GM12878 (cell line): Measurements from ENCODE around the gene FCER2. TPM values are rescaled to one million over a fixed set of nuclear protein-coding genes. Genes with fewer than 3 reads are reported as not detected.

ENCODE experiments used
- CBX3 ChIP-seq: fragments of 200-600 bp; sonication (generic); IDR thresholded peaks from 2 replicates; pipeline ENCODE4 v1.6.1; 2016; ENCODE audit warnings: low read depth, borderline replicate concordance
- ETV6 ChIP-seq, 2 experiments: fragments of 450-650 bp in 1 of 2; IDR thresholded peaks in 1 of 2; conservative IDR thresholded peaks in 1 of 2; 2 replicates each; pipeline ENCODE4 v1.6.1; 2014; ENCODE audit warnings: antibody characterized with exemption in 1 of 2, borderline replicate concordance in 1 of 2, low read depth in 1 of 2, mild to moderate bottlenecking in 1 of 2, moderate library complexity in 1 of 2
- NBN ChIP-seq: fragments of 450-650 bp; IDR thresholded peaks from 2 replicates; pipeline ENCODE4 v1.6.1; 2016
- SPI1 ChIP-seq: IDR thresholded peaks from 2 replicates; pipeline ENCODE4 v1.6.1; 2011; ENCODE audit warnings: low read depth, mild to moderate bottlenecking, low read length, moderate library complexity, borderline replicate concordance; ENCODE audit not compliant: insufficient read depth
- TARDBP ChIP-seq: IDR thresholded peaks from 2 replicates; pipeline ENCODE4 v1.6.1; 2016; ENCODE audit warnings: borderline replicate concordance
- TCF3 ChIP-seq: IDR thresholded peaks from 2 replicates; pipeline ENCODE4 v1.6.1; 2012; ENCODE audit warnings: low read depth, mild to moderate bottlenecking, low read length, borderline replicate concordance; ENCODE audit not compliant: insufficient read depth
- YY1 ChIP-seq: IDR thresholded peaks from 2 replicates; pipeline ENCODE4 v1.6.1; 2011; ENCODE audit warnings: low read depth, mild to moderate bottlenecking, low read length
- ZNF622 ChIP-seq: fragments of 450-650 bp; IDR thresholded peaks from 2 replicates; pipeline ENCODE4 v1.6.1; 2017; ENCODE audit warnings: mild to moderate bottlenecking, inconsistent platforms
- polyA plus RNA-seq, 11 experiments: library from polyadenylated mRNA; depleted of rRNA in 4 of 11; unstranded in 6 of 11; stranded (reverse) in 5 of 11; fragments of >200 nt; fragmentation: Nextera tagmentation in 4 of 11; fragmentation: Illumina TruSeq in 1 of 11; extraction: Ambion mirVana in 4 of 11; extraction: Trizol in 1 of 11; gene quantifications; 1 replicate in 1 of 11; 2 replicates in 10 of 11; pipeline versions ENCODE4 v1.2.1 to v1.2.3, GENCODE V29; 2011 to 2016; ENCODE audit warnings: inconsistent platforms in 2 of 11, missing spikeins in 2 of 11, low read depth in 1 of 11
- total RNA-seq, 4 experiments: library from RNA; depleted of rRNA in 3 of 4; stranded (reverse); fragments of >200 nt in 3 of 4; fragmentation: Illumina TruSeq in 1 of 4; extraction: Trizol in 1 of 4; gene quantifications; 2 replicates each; pipeline versions ENCODE4 v1.2.1 to v1.2.3, GENCODE V29; 2013 to 2021
- TF ChIP-seq, protein P1 (sequence below): IDR thresholded peaks from 2 replicates; pipeline ENCODE4 v1.6.1; 2012; ENCODE audit warnings: improper control_type of control experiment, low read depth, low read length; ENCODE audit not compliant: insufficient replicate concordance
- TF ChIP-seq, protein P2 (sequence below): fragments of 450-650 bp; formaldehyde crosslinking; IDR thresholded peaks from 2 replicates; pipeline ENCODE4 v1.4.0; 2020; ENCODE audit warnings: mild to moderate bottlenecking, moderate library complexity
- TF ChIP-seq, protein P3 (sequence below): fragments of 450-650 bp; conservative IDR thresholded peaks from 2 replicates; pipeline ENCODE4 v1.6.1; 2017; ENCODE audit warnings: mild to moderate bottlenecking, moderate library complexity
- TF ChIP-seq, protein P4 (sequence below): fragments of 450-650 bp; IDR thresholded peaks from 2 replicates; pipeline ENCODE4 v1.6.1; 2017; ENCODE audit warnings: mild to moderate bottlenecking, moderate library complexity

The FCER2 gene
- total and polyA plus RNA-seq, 10 of the 15 experiments (the other 5 are each of a cell fraction or from before 2014, with no cell fraction given) = 44.0 to 424 (median 241) TPM

DNA sequence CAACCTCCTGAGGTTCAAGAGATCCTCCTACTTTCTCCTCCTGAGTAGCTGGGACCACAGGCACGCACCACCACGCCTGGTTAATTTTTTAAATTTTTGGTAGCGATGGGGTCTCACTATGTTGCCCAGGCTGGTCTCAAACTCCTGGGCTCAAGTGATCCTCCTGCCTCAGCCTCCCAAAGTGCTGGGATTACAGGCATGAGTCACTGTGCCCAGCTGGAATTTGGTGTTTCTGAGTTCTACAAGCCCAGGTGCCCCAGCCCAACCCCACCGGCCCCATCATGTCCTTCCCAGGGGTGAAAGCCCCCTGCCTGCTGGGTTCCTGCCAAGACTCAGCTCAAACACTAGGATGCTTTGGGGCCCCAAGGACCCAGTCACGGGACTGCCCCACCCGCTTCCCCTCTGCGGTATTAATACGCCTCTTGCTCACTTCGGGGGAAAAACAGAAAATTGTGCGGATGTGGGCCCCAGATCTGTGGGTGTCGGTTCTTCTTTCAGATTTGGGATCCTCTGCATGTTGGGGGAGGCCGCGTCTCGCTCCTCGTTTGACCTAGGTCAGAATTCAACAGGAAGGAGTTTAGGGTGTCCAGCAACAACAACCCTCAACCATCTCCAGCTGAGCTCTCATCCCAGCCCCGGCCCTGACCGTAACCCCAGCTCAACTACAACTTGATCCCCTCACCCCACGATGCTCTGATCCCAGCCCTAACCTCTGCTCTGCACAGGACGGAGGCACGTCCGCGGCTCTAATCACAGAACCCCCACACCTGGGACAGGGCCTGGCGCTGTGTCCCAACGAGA, 3.7 kb upstream of the FCER2 start (continued):
- TF ChIP-seq TCF3 (peak; percentile 75; the same call in 1 of the 2 replicates), YY1 (peak; percentile 59), ETV6 (conservative IDR thresholded peaks at IDR 0.05 in 1 of 2, IDR thresholded peaks at IDR 0.05 in 1 of 2; ENCODE audit: borderline replicate concordance in 1 of 2, low read depth in 1 of 2) (peak in 1 of 2 experiments; percentile 80; a peak in 2 of 4 replicates), ZNF622 (no peak), CBX3 (no peak), SPI1 (peak; percentile 89), NBN (peak; percentile 82), TARDBP (peak; percentile 33; the same call in 1 of the 2 replicates)
- TF ChIP-seq, protein P1, sequence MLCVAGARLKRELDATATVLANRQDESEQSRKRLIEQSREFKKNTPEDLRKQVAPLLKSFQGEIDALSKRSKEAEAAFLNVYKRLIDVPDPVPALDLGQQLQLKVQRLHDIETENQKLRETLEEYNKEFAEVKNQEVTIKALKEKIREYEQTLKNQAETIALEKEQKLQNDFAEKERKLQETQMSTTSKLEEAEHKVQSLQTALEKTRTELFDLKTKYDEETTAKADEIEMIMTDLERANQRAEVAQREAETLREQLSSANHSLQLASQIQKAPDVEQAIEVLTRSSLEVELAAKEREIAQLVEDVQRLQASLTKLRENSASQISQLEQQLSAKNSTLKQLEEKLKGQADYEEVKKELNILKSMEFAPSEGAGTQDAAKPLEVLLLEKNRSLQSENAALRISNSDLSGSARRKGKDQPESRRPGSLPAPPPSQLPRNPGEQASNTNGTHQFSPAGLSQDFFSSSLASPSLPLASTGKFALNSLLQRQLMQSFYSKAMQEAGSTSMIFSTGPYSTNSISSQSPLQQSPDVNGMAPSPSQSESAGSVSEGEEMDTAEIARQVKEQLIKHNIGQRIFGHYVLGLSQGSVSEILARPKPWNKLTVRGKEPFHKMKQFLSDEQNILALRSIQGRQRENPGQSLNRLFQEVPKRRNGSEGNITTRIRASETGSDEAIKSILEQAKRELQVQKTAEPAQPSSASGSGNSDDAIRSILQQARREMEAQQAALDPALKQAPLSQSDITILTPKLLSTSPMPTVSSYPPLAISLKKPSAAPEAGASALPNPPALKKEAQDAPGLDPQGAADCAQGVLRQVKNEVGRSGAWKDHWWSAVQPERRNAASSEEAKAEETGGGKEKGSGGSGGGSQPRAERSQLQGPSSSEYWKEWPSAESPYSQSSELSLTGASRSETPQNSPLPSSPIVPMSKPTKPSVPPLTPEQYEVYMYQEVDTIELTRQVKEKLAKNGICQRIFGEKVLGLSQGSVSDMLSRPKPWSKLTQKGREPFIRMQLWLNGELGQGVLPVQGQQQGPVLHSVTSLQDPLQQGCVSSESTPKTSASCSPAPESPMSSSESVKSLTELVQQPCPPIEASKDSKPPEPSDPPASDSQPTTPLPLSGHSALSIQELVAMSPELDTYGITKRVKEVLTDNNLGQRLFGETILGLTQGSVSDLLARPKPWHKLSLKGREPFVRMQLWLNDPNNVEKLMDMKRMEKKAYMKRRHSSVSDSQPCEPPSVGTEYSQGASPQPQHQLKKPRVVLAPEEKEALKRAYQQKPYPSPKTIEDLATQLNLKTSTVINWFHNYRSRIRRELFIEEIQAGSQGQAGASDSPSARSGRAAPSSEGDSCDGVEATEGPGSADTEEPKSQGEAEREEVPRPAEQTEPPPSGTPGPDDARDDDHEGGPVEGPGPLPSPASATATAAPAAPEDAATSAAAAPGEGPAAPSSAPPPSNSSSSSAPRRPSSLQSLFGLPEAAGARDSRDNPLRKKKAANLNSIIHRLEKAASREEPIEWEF = no peak
- TF ChIP-seq, protein P2, sequence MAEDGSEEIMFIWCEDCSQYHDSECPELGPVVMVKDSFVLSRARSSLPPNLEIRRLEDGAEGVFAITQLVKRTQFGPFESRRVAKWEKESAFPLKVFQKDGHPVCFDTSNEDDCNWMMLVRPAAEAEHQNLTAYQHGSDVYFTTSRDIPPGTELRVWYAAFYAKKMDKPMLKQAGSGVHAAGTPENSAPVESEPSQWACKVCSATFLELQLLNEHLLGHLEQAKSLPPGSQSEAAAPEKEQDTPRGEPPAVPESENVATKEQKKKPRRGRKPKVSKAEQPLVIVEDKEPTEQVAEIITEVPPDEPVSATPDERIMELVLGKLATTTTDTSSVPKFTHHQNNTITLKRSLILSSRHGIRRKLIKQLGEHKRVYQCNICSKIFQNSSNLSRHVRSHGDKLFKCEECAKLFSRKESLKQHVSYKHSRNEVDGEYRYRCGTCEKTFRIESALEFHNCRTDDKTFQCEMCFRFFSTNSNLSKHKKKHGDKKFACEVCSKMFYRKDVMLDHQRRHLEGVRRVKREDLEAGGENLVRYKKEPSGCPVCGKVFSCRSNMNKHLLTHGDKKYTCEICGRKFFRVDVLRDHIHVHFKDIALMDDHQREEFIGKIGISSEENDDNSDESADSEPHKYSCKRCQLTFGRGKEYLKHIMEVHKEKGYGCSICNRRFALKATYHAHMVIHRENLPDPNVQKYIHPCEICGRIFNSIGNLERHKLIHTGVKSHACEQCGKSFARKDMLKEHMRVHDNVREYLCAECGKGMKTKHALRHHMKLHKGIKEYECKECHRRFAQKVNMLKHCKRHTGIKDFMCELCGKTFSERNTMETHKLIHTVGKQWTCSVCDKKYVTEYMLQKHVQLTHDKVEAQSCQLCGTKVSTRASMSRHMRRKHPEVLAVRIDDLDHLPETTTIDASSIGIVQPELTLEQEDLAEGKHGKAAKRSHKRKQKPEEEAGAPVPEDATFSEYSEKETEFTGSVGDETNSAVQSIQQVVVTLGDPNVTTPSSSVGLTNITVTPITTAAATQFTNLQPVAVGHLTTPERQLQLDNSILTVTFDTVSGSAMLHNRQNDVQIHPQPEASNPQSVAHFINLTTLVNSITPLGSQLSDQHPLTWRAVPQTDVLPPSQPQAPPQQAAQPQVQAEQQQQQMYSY (CRISPR knock-in tag) = no peak
- TF ChIP-seq, protein P3, sequence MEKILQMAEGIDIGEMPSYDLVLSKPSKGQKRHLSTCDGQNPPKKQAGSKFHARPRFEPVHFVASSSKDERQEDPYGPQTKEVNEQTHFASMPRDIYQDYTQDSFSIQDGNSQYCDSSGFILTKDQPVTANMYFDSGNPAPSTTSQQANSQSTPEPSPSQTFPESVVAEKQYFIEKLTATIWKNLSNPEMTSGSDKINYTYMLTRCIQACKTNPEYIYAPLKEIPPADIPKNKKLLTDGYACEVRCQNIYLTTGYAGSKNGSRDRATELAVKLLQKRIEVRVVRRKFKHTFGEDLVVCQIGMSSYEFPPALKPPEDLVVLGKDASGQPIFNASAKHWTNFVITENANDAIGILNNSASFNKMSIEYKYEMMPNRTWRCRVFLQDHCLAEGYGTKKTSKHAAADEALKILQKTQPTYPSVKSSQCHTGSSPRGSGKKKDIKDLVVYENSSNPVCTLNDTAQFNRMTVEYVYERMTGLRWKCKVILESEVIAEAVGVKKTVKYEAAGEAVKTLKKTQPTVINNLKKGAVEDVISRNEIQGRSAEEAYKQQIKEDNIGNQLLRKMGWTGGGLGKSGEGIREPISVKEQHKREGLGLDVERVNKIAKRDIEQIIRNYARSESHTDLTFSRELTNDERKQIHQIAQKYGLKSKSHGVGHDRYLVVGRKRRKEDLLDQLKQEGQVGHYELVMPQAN = no peak
- TF ChIP-seq, protein P4, sequence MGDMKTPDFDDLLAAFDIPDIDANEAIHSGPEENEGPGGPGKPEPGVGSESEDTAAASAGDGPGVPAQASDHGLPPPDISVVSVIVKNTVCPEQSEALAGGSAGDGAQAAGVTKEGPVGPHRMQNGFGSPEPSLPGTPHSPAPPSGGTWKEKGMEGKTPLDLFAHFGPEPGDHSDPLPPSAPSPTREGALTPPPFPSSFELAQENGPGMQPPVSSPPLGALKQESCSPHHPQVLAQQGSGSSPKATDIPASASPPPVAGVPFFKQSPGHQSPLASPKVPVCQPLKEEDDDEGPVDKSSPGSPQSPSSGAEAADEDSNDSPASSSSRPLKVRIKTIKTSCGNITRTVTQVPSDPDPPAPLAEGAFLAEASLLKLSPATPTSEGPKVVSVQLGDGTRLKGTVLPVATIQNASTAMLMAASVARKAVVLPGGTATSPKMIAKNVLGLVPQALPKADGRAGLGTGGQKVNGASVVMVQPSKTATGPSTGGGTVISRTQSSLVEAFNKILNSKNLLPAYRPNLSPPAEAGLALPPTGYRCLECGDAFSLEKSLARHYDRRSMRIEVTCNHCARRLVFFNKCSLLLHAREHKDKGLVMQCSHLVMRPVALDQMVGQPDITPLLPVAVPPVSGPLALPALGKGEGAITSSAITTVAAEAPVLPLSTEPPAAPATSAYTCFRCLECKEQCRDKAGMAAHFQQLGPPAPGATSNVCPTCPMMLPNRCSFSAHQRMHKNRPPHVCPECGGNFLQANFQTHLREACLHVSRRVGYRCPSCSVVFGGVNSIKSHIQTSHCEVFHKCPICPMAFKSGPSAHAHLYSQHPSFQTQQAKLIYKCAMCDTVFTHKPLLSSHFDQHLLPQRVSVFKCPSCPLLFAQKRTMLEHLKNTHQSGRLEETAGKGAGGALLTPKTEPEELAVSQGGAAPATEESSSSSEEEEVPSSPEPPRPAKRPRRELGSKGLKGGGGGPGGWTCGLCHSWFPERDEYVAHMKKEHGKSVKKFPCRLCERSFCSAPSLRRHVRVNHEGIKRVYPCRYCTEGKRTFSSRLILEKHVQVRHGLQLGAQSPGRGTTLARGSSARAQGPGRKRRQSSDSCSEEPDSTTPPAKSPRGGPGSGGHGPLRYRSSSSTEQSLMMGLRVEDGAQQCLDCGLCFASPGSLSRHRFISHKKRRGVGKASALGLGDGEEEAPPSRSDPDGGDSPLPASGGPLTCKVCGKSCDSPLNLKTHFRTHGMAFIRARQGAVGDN = peak; percentile 37; the same call in 1 of the 2 replicates
